Adrenal gland (tissue), 12 donors: Measurements from ENCODE around the gene C14orf93. TPM values are rescaled to one million over a fixed set of nuclear protein-coding genes. Genes with fewer than 3 reads are reported as not detected.

Experiments used
- DNase-seq, 7 donors: peaks; one replicate each; pipeline ENCODE4 v3.0.0-alpha.2; 2019 to 2020
- H3K27ac ChIP-seq, 5 donors: fragments of 200-600 bp; sonication (generic) in 4 of 5; 1 replicate in 3 of 5; 2 replicates in 2 of 5; pipeline versions ENCODE4 v1.5.1 to v1.8.0; 2016 to 2020; ENCODE audit warnings: mild to moderate bottlenecking in 1 of 5
- H3K27me3 ChIP-seq: fragments of 200-600 bp; 2 replicates; pipeline ENCODE4 v1.8.0; 2021
- H3K36me3 ChIP-seq, 2 donors: fragments of 200-600 bp; replicated peaks in 1 of 2; 1 replicate in 1 of 2; 2 replicates in 1 of 2; pipeline versions ENCODE4 v1.5.1 to v1.8.0; 2018 to 2022
- H3K4me1 ChIP-seq, 2 donors: fragments of 200-600 bp; replicated peaks in 1 of 2; 1 replicate in 1 of 2; 2 replicates in 1 of 2; pipeline versions ENCODE4 v1.5.1 to v1.8.0; 2018 to 2021
- H3K4me3 ChIP-seq, 4 donors: fragments of 200-600 bp; sonication (generic) in 3 of 4; one replicate each; pipeline ENCODE4 v1.5.1; 2016 to 2018
- H3K9me3 ChIP-seq, 3 donors: fragments of 200-600 bp; sonication (generic) in 1 of 3; replicated peaks in 1 of 3; 1 replicate in 2 of 3; 2 replicates in 1 of 3; pipeline versions ENCODE4 v1.5.1 to v1.8.0; 2016 to 2021
- POLR2A ChIP-seq, 2 donors: fragments of 450-650 bp; IDR thresholded peaks; one replicate each; pipeline ENCODE4 v1.6.1; 2017; ENCODE audit warnings: antibody characterized with exemption in 2 of 2, mild to moderate bottlenecking in 2 of 2, moderate library complexity in 1 of 2
- whole genome bisulfite sequencing, 4 donors: extraction: QIAGEN DNeasy Blood & Tissue Kit in 2 of 4; methylation state at CpG; one replicate each; pipeline versions ENCODE4 v1.1.5 to v1.1.7; 2013 to 2017; 5-methylcytosine and 5-hydroxymethylcytosine counted together
- intact Hi-C, 2 donors: fragments of 100-400 bp; cut with DNase I; formaldehyde crosslinking; loops; one replicate each; pipeline versions ENCODE4 v1.14.1 to v1.15.0; 2022 to 2023
- polyA plus RNA-seq, 3 donors: library from polyadenylated mRNA; stranded (reverse); fragments of 200-250 nt in 2 of 3; fragments of 350-450 nt in 1 of 3; fragmentation: Illumina TruSeq in 1 of 3; extraction: RNeasy Lipid Tissue Mini Kit (QIAGEN cat#74804) in 1 of 3; gene quantifications; one replicate each; pipeline ENCODE4 v1.2.3, GENCODE V29; 2013 to 2014
- total RNA-seq, 9 donors: library from RNA; depleted of rRNA in 4 of 9; stranded (reverse); fragments of >200 nt in 4 of 9; fragments of 120-200 nt in 1 of 9; fragmentation: NEBNext Ultra II Directional in 1 of 9; extraction: Animal tissue kit (Norgen Biotek cat#: 25700) in 1 of 9; gene quantifications; one replicate each; pipeline versions ENCODE4 v1.1.0 to v1.2.4, GENCODE V29; 2013 to 2023
- TF ChIP-seq, protein P1 (sequence below), 6 experiments: fragments of 450-650 bp in 4 of 6; fragments of 200-600 bp in 2 of 6; sonication (generic) in 1 of 6; IDR thresholded peaks; 1 replicate in 5 of 6; 2 replicates in 1 of 6; pipeline versions ENCODE4 v1.5.1 to v1.8.0; 2016 to 2021; ENCODE audit warnings: antibody characterized with exemption in 6 of 6, mild to moderate bottlenecking in 2 of 6, moderate library complexity in 1 of 6
- donor health status: healthy with polysubstance abuse.
- donor health status: Bipolar disorder and iron deficiency.
- donor health status: DM: yes; HTN: yes; CAD: no.
- donor health status: DM: no; HTN: no; CAD: no.
- donor health status: DM: no; HTN: no; CAD: no.
- donor health status: DM: yes; HTN: yes; CAD: no.

The C14orf93 gene
- total and polyA plus RNA-seq, 12 donors = 2.9 to 12.5 (median 7.8) TPM

DNA sequence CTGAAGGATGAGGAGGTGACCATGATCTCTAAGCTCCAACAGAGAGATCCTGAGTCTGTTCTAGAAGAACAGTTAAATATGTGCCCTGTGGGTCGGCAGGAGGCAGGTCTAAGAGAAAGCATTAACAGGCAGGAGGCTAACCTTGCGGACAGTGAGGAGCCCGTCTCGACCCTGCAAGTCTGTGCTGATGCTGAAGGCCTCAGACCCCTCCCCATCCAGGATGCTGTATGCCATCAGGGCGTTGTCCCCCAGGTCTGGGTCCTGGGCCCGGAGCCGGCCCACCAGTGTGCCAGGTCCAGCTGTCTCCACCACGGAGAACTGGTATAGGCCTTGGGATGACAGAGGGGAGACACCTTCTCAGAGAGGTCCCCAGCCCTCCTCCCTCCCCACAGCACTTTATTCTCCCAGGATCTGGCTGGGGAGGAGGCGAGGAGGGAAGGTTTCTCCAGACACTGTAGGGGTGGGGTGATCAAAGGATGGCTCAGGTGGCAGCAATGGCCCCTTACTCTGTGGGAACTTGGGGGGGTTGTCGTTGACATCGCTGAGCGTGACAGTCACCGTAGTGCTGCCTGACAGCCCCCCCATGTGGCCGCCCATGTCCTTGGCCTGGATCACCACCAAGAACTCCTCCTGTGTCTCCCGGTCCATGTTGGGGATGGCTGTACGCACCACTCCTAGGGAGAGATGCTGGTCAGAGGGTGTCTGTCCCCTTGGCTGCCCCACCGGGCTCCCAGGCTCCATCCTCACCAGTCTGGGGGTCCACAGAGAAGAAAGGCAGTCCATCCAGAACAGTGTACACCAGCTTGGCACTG is 44.3 kb upstream of the C14orf93 start:
- no peak for TF ChIP-seq POLR2A (IDR thresholded peaks at IDR 0.05)
- TF ChIP-seq, protein P1, sequence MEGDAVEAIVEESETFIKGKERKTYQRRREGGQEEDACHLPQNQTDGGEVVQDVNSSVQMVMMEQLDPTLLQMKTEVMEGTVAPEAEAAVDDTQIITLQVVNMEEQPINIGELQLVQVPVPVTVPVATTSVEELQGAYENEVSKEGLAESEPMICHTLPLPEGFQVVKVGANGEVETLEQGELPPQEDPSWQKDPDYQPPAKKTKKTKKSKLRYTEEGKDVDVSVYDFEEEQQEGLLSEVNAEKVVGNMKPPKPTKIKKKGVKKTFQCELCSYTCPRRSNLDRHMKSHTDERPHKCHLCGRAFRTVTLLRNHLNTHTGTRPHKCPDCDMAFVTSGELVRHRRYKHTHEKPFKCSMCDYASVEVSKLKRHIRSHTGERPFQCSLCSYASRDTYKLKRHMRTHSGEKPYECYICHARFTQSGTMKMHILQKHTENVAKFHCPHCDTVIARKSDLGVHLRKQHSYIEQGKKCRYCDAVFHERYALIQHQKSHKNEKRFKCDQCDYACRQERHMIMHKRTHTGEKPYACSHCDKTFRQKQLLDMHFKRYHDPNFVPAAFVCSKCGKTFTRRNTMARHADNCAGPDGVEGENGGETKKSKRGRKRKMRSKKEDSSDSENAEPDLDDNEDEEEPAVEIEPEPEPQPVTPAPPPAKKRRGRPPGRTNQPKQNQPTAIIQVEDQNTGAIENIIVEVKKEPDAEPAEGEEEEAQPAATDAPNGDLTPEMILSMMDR (IDR thresholded peaks at IDR 0.05) = peak in 1 of 6 experiments; percentile 12
- Histone ChIP-seq H3K36me3 (peaks cover 0 to 7% of the 10 kb centered on the region in 2 donors), H3K9me3 (no peaks in the 10 kb centered on the region), H3K4me3 (no peak overlapping the region), H3K27ac (no peak overlapping the region), H3K27me3 (no peaks in the 10 kb centered on the region), H3K4me1 (peaks cover 8 to 14% of the 10 kb centered on the region in 2 donors)
- intact Hi-C loops = no loop called here
- WGBS, 4 donors = 83 to 100% (median 87%) methylated on average over 9 to 17 of the region's 17 CpGs
- DNase-seq = no peak

DNA sequence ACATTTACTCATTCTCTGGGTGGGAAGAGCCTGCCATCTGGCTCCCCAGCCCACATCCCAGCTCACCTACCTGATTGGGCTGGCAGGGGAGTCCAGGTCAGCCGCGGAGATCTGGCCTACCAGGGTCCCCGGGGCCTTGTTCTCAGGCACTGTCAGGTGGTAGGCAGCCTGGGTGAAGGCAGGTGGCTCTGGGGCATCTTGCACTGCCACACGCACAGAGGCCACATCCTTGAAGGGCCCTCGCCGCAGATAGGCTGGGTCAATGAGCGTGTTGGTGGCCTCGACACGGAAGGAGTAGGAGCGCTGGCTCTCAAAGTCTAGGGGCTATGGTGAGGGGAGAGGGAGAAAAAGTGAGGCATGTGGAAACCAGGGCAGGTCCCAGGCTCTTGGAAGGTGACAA is 43.5 kb upstream of the C14orf93 start:
- WGBS, 4 donors = 93 to 96% (median 95%) methylated on average over 4 to 10 of the region's 10 CpGs
- DNase-seq = no peak
- TF ChIP-seq POLR2A (IDR thresholded peaks at IDR 0.05) = no peak
- TF ChIP-seq, protein P1 (IDR thresholded peaks at IDR 0.05) = no peak
- Histone ChIP-seq H3K27me3 (no peaks in the 10 kb centered on the region), H3K9me3 (no peaks in the 10 kb centered on the region), H3K4me1 (peaks cover 8 to 14% of the 10 kb centered on the region in 2 donors), H3K27ac (no peak overlapping the region), H3K4me3 (no peak overlapping the region), H3K36me3 (no peaks in the 10 kb centered on the region)
- intact Hi-C loops = no loop called here

DNA sequence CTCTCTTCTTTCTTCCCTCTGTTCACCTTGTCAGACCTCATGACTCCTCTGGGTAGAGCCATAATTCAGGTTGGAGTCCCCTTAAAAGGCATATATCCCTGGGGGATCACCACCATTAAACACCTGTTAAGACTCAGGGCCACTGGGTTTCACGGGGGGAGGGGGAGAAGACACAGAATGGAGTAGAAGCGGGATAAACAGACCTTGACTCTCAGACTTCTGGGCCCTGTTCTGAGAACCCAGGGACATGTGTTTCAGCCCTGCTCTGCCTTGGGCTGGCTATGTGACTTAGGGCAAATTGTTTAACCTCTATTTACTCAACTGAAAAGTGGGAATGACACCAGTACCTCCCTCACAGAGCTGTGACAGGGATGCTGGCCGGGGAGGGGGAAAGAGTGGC is 42.7 kb upstream of the C14orf93 start:
- no peaks in the 10 kb centered on the region for H3K9me3 ChIP-seq
- no peak for DNase-seq
- intact Hi-C loops = no loop called here
- no peaks in the 10 kb centered on the region for H3K36me3 ChIP-seq
- TF ChIP-seq, protein P1 (IDR thresholded peaks at IDR 0.05) = no peak
- no peak for TF ChIP-seq POLR2A (IDR thresholded peaks at IDR 0.05)
- 70 to 89% (median 80%) methylated on average over 2 to 3 of the region's 3 CpGs for WGBS, 4 donors
- no peaks in the 10 kb centered on the region for H3K27me3 ChIP-seq
- peaks cover 8 to 14% of the 10 kb centered on the region in 2 donors for H3K4me1 ChIP-seq
- no peak overlapping the region for H3K4me3 ChIP-seq
- H3K27ac ChIP-seq = no peak overlapping the region

DNA sequence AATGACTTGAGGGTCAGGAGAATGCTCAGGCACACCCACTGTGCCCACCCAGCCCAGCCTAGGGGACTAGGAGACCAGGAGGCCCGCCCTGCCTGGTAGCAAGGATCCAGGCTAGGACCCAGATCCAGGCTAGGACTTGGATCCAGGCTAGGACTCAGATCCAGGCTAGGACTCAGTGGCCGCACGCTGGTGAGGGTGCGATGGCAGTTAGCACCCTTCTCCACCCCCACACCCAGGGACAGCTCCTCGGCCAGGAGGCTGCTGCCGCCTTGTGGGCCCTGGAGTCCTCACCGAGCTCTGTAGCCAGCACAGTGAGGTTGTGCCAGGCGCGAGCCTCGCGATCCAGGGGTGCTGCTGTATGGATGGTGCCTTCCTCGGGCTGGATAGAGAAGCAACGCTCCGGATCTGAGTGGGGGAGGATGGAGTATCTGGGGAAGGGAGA is 42.3 kb upstream of the C14orf93 start:
- DNase-seq = no peak
- TF ChIP-seq, protein P1 (IDR thresholded peaks at IDR 0.05) = peak in 1 of 6 experiments; percentile 6
- TF ChIP-seq POLR2A (IDR thresholded peaks at IDR 0.05) = no peak
- H3K9me3 ChIP-seq = no peaks in the 10 kb centered on the region
- intact Hi-C loops = no loop called here
- no peak overlapping the region for H3K27ac ChIP-seq
- no peaks in the 10 kb centered on the region for H3K27me3 ChIP-seq
- H3K4me1 ChIP-seq = peaks cover 8 to 13% of the 10 kb centered on the region in 2 donors
- H3K4me3 ChIP-seq = no peak overlapping the region
- WGBS, 4 donors = 71 to 95% (median 82%) methylated on average over 4 to 14 of the region's 14 CpGs
- no peaks in the 10 kb centered on the region for H3K36me3 ChIP-seq
